Endodermal cell (in vitro differentiated cells): ENCODE measurements around the gene OS9. TPM values are rescaled to one million over a fixed set of nuclear protein-coding genes. Genes with fewer than 3 reads are reported as not detected.

Source experiments
- DNase-seq: peaks from one replicate; pipeline ENCODE4 v3.0.0-alpha.2; 2017
- H3K27ac ChIP-seq: 2 replicates; pipeline ENCODE4 v1.5.1; 2013; ENCODE audit warnings: mild to moderate bottlenecking, low read depth, low read length, moderate library complexity
- H3K27me3 ChIP-seq: 2 replicates; pipeline ENCODE4 v1.6.1; 2013; ENCODE audit warnings: mild to moderate bottlenecking, low read length, moderate library complexity; ENCODE audit not compliant: insufficient read depth, control insufficient read depth, poor library complexity, severe bottlenecking
- H3K36me3 ChIP-seq: 2 replicates; pipeline ENCODE4 v1.7.0; 2013; ENCODE audit warnings: mild to moderate bottlenecking, low read length, moderate library complexity; ENCODE audit not compliant: control insufficient read depth, insufficient read depth
- H3K4me1 ChIP-seq: one replicate; pipeline ENCODE4 v1.7.0; 2013; ENCODE audit warnings: low read length; ENCODE audit not compliant: control insufficient read depth, insufficient read depth
- H3K4me3 ChIP-seq: 2 replicates; pipeline ENCODE4 v1.5.1; 2013; ENCODE audit warnings: mild to moderate bottlenecking, low read length, moderate library complexity
- H3K9ac ChIP-seq: 2 replicates; pipeline ENCODE4 v1.6.1; 2013; ENCODE audit warnings: mild to moderate bottlenecking, low read length, moderate library complexity; ENCODE audit not compliant: poor library complexity, severe bottlenecking; ENCODE audit errors: extremely low read depth
- H3K9me3 ChIP-seq: 2 replicates; pipeline ENCODE4 v1.6.1; 2013; ENCODE audit warnings: mild to moderate bottlenecking, low read length, moderate library complexity; ENCODE audit not compliant: control insufficient read depth
- H3K27ac Mint-ChIP-seq: 2 replicates; pipeline ENCODE4 v1.8.0; 2020; ENCODE audit warnings: mixed read lengths
- H3K27me3 Mint-ChIP-seq: 2 replicates; pipeline ENCODE4 v1.8.0; 2021; ENCODE audit warnings: mild to moderate bottlenecking, mixed read lengths; ENCODE audit not compliant: insufficient read depth
- H3K36me3 Mint-ChIP-seq: 2 replicates; pipeline ENCODE4 v1.8.0; 2020; ENCODE audit warnings: low read depth, mixed read lengths
- H3K4me1 Mint-ChIP-seq: 2 replicates; pipeline ENCODE4 v1.8.0; 2020; ENCODE audit warnings: mixed read lengths
- H3K4me3 Mint-ChIP-seq: 2 replicates; pipeline ENCODE4 v1.8.0; 2020; ENCODE audit warnings: mild to moderate bottlenecking, moderate library complexity, mixed read lengths
- H3K9me3 Mint-ChIP-seq: 2 replicates; pipeline ENCODE4 v1.8.0; 2020; ENCODE audit warnings: mild to moderate bottlenecking, mixed read lengths
- CTCF ChIP-seq: fragments of 200-600 bp; sonication (generic); conservative IDR thresholded peaks from 2 replicates; pipeline ENCODE4 v1.5.0; 2021; ENCODE audit warnings: antibody characterized with exemption, mild to moderate bottlenecking
- WGBS, 2 experiments: methylation state at CpG; one replicate each; pipeline versions ENCODE4 v1.1.5 to v1.1.7; 2013; ENCODE audit warnings: missing lambda C conversion rate in 2 of 2, mixed read lengths in 1 of 2; ENCODE audit not compliant: insufficient coverage in 1 of 2, insufficient read length in 1 of 2; 5-methylcytosine and 5-hydroxymethylcytosine counted together
- total RNA-seq, 2 donors: library from RNA; stranded (reverse); fragmentation: NEBNext Ultra II Directional in 1 of 2; extraction: Animal tissue kit (Norgen Biotek cat#: 25700) in 1 of 2; gene quantifications; 2 replicates in 1 of 2; 3 replicates in 1 of 2; pipeline ENCODE4 v1.2.1, GENCODE V29; 2021

Gene OS9
- total RNA-seq, 2 donors from 2014 or later: 108 to 142 TPM

- no peak for TF ChIP-seq CTCF
- no peaks in the 10 kb centered on the region for H3K9me3 ChIP-seq
- peak overlapping the region; percentile 97 for H3K9ac ChIP-seq
- Mint-ChIP-seq H3K27ac (peak overlapping the region; percentile 99), H3K27me3 (peaks cover 37% of the 10 kb centered on the region), H3K9me3 (peaks cover 3% of the 10 kb centered on the region), H3K4me3 (peak overlapping the region; percentile 94), H3K4me1 (peaks cover 5% of the 10 kb centered on the region), H3K36me3 (peaks cover 37% of the 10 kb centered on the region)
- DNase-seq: peak; percentile 71
- peaks cover 42% of the 10 kb centered on the region for H3K36me3 ChIP-seq
- peaks cover 38% of the 10 kb centered on the region for H3K27me3 ChIP-seq
- peak overlapping the region; percentile 97 for H3K4me3 ChIP-seq
- WGBS, 2 experiments: 56 to 90% methylated on average over 3 to 8 of the region's 8 CpGs
- H3K27ac ChIP-seq: no peak overlapping the region
- no peaks in the 10 kb centered on the region for H3K4me1 ChIP-seq
These were observed 51.6 kb downstream of the OS9 start for GRCh38 chr12:57745485-57745881.

GRCh38 chr12:57746025-57746424, 52.1 kb downstream of the OS9 start:
- no peaks in the 10 kb centered on the region for H3K9me3 ChIP-seq
- WGBS, 2 experiments: 92 to 100% methylated on average over 3 of the region's 3 CpGs

GRCh38 chr12:57749061-57749460, 55.1 kb downstream of the OS9 start:
- Mint-ChIP-seq H3K4me1 (peaks cover 29% of the 10 kb centered on the region), H3K27ac (no peak overlapping the region), H3K9me3 (peaks cover 3% of the 10 kb centered on the region), H3K27me3 (peaks cover 13% of the 10 kb centered on the region), H3K36me3 (peaks cover 50% of the 10 kb centered on the region), H3K4me3 (no peak overlapping the region)
- no peak for DNase-seq
- Histone ChIP-seq H3K9ac (no peak overlapping the region), H3K4me3 (no peak overlapping the region), H3K4me1 (peaks cover 5% of the 10 kb centered on the region), H3K36me3 (peaks cover 50% of the 10 kb centered on the region), H3K27me3 (peaks cover 9% of the 10 kb centered on the region), H3K9me3 (no peaks in the 10 kb centered on the region), H3K27ac (no peak overlapping the region)
- TF ChIP-seq CTCF: no peak
- WGBS, 2 experiments: 98 to 100% methylated on average over 1 to 5 of the region's 5 CpGs

More at GRCh38 chr12:57746025-57746424, 52.1 kb downstream of the OS9 start:
- Histone ChIP-seq H3K27me3 (peaks cover 33% of the 10 kb centered on the region), H3K27ac (no peak overlapping the region), H3K9ac (no peak overlapping the region), H3K4me3 (peak overlapping the region; percentile 97), H3K36me3 (peaks cover 48% of the 10 kb centered on the region), H3K4me1 (peaks cover 4% of the 10 kb centered on the region)
- DNase-seq: no peak
- no peak overlapping the region for H3K27ac Mint-ChIP-seq
- peaks cover 43% of the 10 kb centered on the region for H3K36me3 Mint-ChIP-seq
- peaks cover 31% of the 10 kb centered on the region for H3K27me3 Mint-ChIP-seq
- no peak for TF ChIP-seq CTCF
- H3K4me1 Mint-ChIP-seq: peaks cover 7% of the 10 kb centered on the region
- peak overlapping the region; percentile 94 for H3K4me3 Mint-ChIP-seq
- H3K9me3 Mint-ChIP-seq: peaks cover 3% of the 10 kb centered on the region
